Keratinocyte (primary cell): ENCODE results near the gene OR3A3. TPM values are rescaled to one million over a fixed set of nuclear protein-coding genes. Genes with fewer than 3 reads are reported as not detected.
"Not testable (repeated sequence)": the region's sequence is repeated elsewhere in the genome, so short reads cannot be mapped to it uniquely, and the experiment has no call there.

ENCODE experiments used
- DNase-seq: peaks from one replicate; pipeline ENCODE4 v3.0.0-alpha.2; 2011; ENCODE audit warnings: low read depth, missing footprints, low spot score
- FAIRE-seq: peaks from 2 replicates; lab custom pipeline; 2011; peaks lifted over from hg19 to GRCh38; lab: Jason Lieb, UNC
- H2AFZ ChIP-seq: 2 replicates; pipeline ENCODE4 v1.6.0; 2012; ENCODE audit warnings: low read length, control low read depth, inconsistent platforms; ENCODE audit not compliant: control insufficient read depth
- H3K27ac ChIP-seq: 2 replicates; pipeline ENCODE4 v1.5.1; 2011; ENCODE audit warnings: low read length; ENCODE audit not compliant: control insufficient read depth, insufficient read depth
- H3K27me3 ChIP-seq: 3 replicates; pipeline ENCODE4 v1.6.0; 2011; ENCODE audit warnings: low read length; ENCODE audit not compliant: control insufficient read depth, insufficient read depth; ENCODE audit errors: extremely low read depth
- H3K36me3 ChIP-seq, 2 experiments: 2 replicates in 1 of 2; 3 replicates in 1 of 2; pipeline ENCODE4 v1.5.1; 2011; ENCODE audit warnings: low read length in 2 of 2, mild to moderate bottlenecking in 1 of 2; ENCODE audit not compliant: control insufficient read depth in 2 of 2, insufficient read depth in 2 of 2; ENCODE audit errors: extremely low read depth in 1 of 2
- H3K4me1 ChIP-seq: 3 replicates; pipeline ENCODE4 v1.5.1; 2011; ENCODE audit warnings: low read length; ENCODE audit not compliant: control insufficient read depth, insufficient read depth; ENCODE audit errors: extremely low read depth
- H3K4me2 ChIP-seq: 3 replicates; pipeline ENCODE4 v1.6.0; 2011; ENCODE audit warnings: low read depth, low read length; ENCODE audit not compliant: control insufficient read depth, insufficient read depth; ENCODE audit errors: extremely low read depth
- H3K4me3 ChIP-seq, 3 experiments: fragments of 200-600 bp in 1 of 3; sonication (generic) in 1 of 3; 2 replicates in 2 of 3; 3 replicates in 1 of 3; pipeline ENCODE4 v1.5.1; 2011 to 2016; ENCODE audit warnings: low read length in 3 of 3, mild to moderate bottlenecking in 3 of 3, control low read depth in 2 of 3, inconsistent platforms in 1 of 3, low read depth in 1 of 3, mixed read lengths in 1 of 3, mixed run types in 1 of 3, moderate library complexity in 1 of 3; ENCODE audit not compliant: control insufficient read depth in 2 of 3, insufficient read depth in 2 of 3; ENCODE audit errors: extremely low read depth in 1 of 3
- H3K79me2 ChIP-seq: 2 replicates; pipeline ENCODE4 v1.6.0; 2012; ENCODE audit warnings: low read length; ENCODE audit not compliant: control insufficient read depth, insufficient read depth
- H3K9ac ChIP-seq: 3 replicates; pipeline ENCODE4 v1.6.0; 2011; ENCODE audit warnings: low read length; ENCODE audit not compliant: control insufficient read depth, insufficient read depth; ENCODE audit errors: extremely low read depth
- H3K9me1 ChIP-seq: 3 replicates; pipeline ENCODE4 v1.6.0; 2011; ENCODE audit warnings: low read length; ENCODE audit not compliant: control insufficient read depth, insufficient read depth; ENCODE audit errors: extremely low read depth
- H3K9me3 ChIP-seq: 2 replicates; pipeline ENCODE4 v1.5.1; 2012; ENCODE audit warnings: low read depth, low read length; ENCODE audit not compliant: control insufficient read depth
- H4K20me1 ChIP-seq: 3 replicates; pipeline ENCODE4 v1.6.0; 2011; ENCODE audit warnings: low read length; ENCODE audit not compliant: control insufficient read depth, insufficient read depth; ENCODE audit errors: extremely low read depth
- EZH2 ChIP-seq: IDR thresholded peaks from one replicate; pipeline ENCODE4 v1.6.1; 2012; ENCODE audit warnings: inconsistent platforms, mild to moderate bottlenecking, low read length, moderate library complexity
- dilution Hi-C: fragments of 300-500 bp; cut with MboI; formaldehyde crosslinking; loops from one replicate; pipeline ENCODE4 v1.7.0; 2020; ENCODE audit warnings: low sequenced_read_pairs; ENCODE audit not compliant: extremely low pct_ligation_motif_present
- polyA plus RNA-seq, 5 experiments: library from polyadenylated mRNA; depleted of rRNA in 3 of 5; stranded (reverse) in 3 of 5; stranded (forward) in 1 of 5; unstranded in 1 of 5; fragments of >200 nt; gene quantifications; 1 replicate in 1 of 5; 2 replicates in 3 of 5; 3 replicates in 1 of 5; pipeline versions ENCODE4 v1.2.1 to v1.2.3, GENCODE V29; 2011 to 2012; ENCODE audit warnings: missing spikeins in 2 of 5, low read depth in 1 of 5, low replicate concordance in 1 of 5
- TF ChIP-seq, protein P1 (sequence below), 3 experiments: IDR thresholded peaks in 1 of 3; conservative IDR thresholded peaks in 1 of 3; optimal IDR thresholded peaks in 1 of 3; 2 replicates in 2 of 3; 3 replicates in 1 of 3; pipeline versions ENCODE3 to v1.5.1; 2011; ENCODE audit warnings: low read length in 3 of 3, mild to moderate bottlenecking in 3 of 3, moderate library complexity in 2 of 3, control low read depth in 1 of 3, inconsistent platforms in 1 of 3; ENCODE audit not compliant: insufficient read depth in 2 of 3; ENCODE audit errors: extremely low read depth in 1 of 3

The OR3A3 gene
- polyA plus RNA-seq, 1 donor (not counting 4 experiments of a cell fraction or from before 2014, with no cell fraction given), result not detected

DNA sequence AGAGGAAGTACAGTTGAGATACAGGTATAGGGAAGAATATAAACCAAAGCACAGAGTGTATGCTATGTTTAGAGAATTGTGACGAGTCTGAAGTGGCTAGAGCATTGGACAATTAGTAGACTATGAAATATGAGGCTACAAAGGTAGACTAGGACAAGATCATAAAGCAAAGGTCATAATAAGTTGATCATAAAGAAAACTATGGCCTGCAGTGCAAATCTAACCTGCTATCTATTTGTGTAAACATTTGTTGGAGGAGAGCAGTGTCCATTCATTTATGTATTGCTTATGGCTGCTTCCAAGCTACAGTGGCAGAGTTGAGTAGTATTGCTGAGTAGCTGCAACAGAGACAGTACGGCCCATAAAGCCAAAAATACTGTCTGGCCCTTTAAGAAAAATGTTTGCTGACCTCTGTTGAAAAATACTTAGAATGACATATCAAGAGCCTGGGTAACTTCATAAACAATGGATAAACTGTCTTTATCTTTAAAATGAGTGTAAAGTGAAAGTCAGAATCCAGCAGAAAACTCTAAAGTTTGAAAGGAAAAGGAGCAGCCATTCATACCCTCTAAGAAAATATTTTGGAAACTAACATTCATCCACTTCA is 37.0 kb downstream of the OR3A3 start:
- dilution Hi-C loops, result no loop called here
- Histone ChIP-seq H3K27ac (no peak overlapping the region), H3K4me3 (no peak overlapping the region), H3K36me3 (no peaks in the 10 kb centered on the region), H3K27me3 (no peaks in the 10 kb centered on the region), H3K4me1 (peaks cover 2% of the 10 kb centered on the region), H3K9ac (no peak overlapping the region), H3K9me1 (no peaks in the 10 kb centered on the region), H3K4me2 (no peak overlapping the region), H2AFZ (no peak overlapping the region), H4K20me1 (no peaks in the 10 kb centered on the region), H3K9me3 (no peaks in the 10 kb centered on the region), H3K79me2 (no peaks in the 10 kb centered on the region)
- TF ChIP-seq, protein P1, sequence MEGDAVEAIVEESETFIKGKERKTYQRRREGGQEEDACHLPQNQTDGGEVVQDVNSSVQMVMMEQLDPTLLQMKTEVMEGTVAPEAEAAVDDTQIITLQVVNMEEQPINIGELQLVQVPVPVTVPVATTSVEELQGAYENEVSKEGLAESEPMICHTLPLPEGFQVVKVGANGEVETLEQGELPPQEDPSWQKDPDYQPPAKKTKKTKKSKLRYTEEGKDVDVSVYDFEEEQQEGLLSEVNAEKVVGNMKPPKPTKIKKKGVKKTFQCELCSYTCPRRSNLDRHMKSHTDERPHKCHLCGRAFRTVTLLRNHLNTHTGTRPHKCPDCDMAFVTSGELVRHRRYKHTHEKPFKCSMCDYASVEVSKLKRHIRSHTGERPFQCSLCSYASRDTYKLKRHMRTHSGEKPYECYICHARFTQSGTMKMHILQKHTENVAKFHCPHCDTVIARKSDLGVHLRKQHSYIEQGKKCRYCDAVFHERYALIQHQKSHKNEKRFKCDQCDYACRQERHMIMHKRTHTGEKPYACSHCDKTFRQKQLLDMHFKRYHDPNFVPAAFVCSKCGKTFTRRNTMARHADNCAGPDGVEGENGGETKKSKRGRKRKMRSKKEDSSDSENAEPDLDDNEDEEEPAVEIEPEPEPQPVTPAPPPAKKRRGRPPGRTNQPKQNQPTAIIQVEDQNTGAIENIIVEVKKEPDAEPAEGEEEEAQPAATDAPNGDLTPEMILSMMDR (optimal IDR thresholded peaks at IDR 0.05 in 1 of 3, IDR thresholded peaks at IDR 0.05 in 1 of 3, conservative IDR thresholded peaks at IDR 0.05 in 1 of 3; ENCODE audit: extremely low read depth in 1 of 3, insufficient read depth in 2 of 3, low read length in 3 of 3), result no peak
- no peak for TF ChIP-seq EZH2
- FAIRE-seq (no peak), DNase-seq (no peak)

DNA sequence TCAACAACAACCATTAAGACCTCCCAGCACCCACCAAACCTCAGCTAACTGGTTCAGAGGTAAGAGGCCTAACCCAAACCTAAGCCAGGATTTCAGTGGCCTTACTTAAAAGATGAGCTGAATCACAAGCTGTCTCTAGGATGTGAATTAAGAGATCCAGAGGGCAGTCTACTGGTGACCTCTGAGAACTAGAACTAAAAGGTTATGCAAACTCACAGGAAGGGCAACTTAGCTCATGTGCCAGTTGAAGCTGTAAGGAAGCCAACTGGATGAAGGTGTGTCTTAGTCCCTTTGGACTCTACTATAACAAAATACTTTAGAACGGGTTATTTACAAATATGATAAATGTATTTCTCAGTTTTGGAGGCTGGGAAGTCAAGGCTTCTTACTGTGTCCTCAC is 55.2 kb downstream of the OR3A3 start:
- dilution Hi-C loops, H3K9me1 ChIP-seq, H3K27ac ChIP-seq, FAIRE-seq, DNase-seq, H3K27me3 ChIP-seq, H3K9ac ChIP-seq, H2AFZ ChIP-seq, H3K4me2 ChIP-seq, H4K20me1 ChIP-seq, H3K36me3 ChIP-seq, H3K9me3 ChIP-seq, H3K4me3 ChIP-seq, H3K79me2 ChIP-seq, H3K4me1 ChIP-seq: not testable (repeated sequence)

DNA sequence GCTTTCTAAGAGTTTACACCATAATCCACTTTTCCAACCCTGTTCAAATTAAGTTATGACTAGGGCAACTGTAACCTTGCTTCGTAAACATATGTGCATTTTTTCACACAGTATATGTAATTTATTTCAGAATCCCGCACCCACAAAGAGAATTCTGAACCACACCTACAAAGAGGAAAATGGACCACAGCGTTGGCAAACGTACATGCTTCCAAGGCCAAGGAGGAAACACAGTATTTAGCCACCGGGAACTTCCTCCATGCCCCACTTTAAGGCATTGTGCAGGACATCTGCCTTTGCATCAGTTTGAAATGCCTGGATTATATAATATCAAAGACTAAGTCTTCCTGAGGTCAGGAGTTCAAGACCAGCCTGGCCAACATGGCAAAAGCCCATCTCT is 58.4 kb downstream of the OR3A3 start:
- Histone ChIP-seq H4K20me1 (no peaks in the 10 kb centered on the region), H3K9ac (no peak overlapping the region), H2AFZ (no peak overlapping the region), H3K4me3 (no peak overlapping the region), H3K79me2 (no peaks in the 10 kb centered on the region), H3K27me3 (no peaks in the 10 kb centered on the region), H3K27ac (no peak overlapping the region), H3K9me3 (no peaks in the 10 kb centered on the region), H3K9me1 (no peaks in the 10 kb centered on the region), H3K4me2 (no peak overlapping the region), H3K36me3 (no peaks in the 10 kb centered on the region), H3K4me1 (no peaks in the 10 kb centered on the region)
- no peak for FAIRE-seq
- no peak for DNase-seq
- dilution Hi-C loops, result no loop called here
- TF ChIP-seq, protein P1 (optimal IDR thresholded peaks at IDR 0.05 in 1 of 3, IDR thresholded peaks at IDR 0.05 in 1 of 3, conservative IDR thresholded peaks at IDR 0.05 in 1 of 3; ENCODE audit: extremely low read depth in 1 of 3, insufficient read depth in 2 of 3, low read length in 3 of 3), result no peak
- TF ChIP-seq EZH2, result no peak
